Right lobe of liver (tissue), 4 donors: ENCODE results near the gene ZNF14.

Experiments used
- CTCF ChIP-seq, 4 donors: fragments of 200-600 bp in 3 of 4; fragments of 450-650 bp in 1 of 4; IDR thresholded peaks; one replicate each; pipeline versions ENCODE4 v1.5.1 to v1.8.0; 2016 to 2022; ENCODE audit warnings: antibody characterized with exemption in 4 of 4, mild to moderate bottlenecking in 2 of 4
- POLR2A ChIP-seq: fragments of 450-650 bp; IDR thresholded peaks from one replicate; pipeline ENCODE4 v1.6.1; 2017; ENCODE audit warnings: antibody characterized with exemption, mild to moderate bottlenecking
- donor health status: DM: no; HTN: no; CAD: no.
- donor health status: DM: no; HTN: no; CAD: no.
- donor health status: DM: no; HTN: yes; CAD: no.

DNA sequence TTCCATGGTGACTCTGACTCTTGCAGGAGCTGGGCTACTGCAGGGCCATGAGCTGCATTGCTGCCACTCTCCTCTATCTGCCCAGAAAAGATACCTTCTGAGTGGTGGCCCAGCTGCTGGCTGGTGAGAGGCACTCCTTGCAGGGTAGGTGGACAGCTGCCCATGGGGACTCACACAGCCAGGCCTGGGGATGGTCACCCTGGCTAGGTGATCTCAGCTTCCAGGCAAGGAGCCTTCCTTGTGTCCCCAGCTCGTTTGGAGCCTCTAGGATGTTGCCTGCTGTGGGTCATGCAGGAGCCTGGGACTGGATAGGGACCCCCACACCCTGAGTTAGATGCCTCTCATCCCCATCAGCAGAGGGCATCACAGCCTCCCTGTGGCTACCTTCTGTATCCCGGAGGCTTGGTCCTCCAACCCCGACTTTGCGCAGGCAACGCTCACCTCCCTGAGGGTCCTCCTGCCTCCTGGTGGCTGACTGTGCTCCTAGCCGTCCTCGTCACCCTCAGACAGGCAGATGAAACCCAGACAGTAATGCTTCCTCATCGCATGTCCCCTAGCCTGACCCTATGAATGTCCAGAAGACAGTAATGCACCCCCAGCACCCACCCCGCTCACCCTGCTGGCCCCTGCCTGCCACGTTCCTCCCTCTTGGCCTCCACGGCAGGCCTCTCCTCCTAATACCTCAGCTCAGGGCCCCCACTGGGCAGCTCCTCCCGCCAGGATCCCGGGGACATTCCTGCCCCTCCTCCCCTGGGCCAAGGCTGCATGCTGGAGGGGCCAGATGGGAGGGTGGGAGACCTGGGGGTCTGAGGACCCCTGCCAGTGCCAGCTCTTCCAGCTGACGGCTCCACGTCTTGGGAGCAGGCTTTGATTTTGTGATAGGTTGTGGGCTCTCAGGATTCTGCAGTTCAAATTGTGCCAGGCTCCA lies 13.6 kb upstream of the ZNF14 start:
- TF ChIP-seq CTCF (IDR thresholded peaks at IDR 0.05) = no peak
- TF ChIP-seq POLR2A = no peak
